Left ventricle myocardium superior (tissue), 1 donor: Measurements from ENCODE around the gene CMPK1. TPM values are rescaled to one million over a fixed set of nuclear protein-coding genes. Genes with fewer than 3 reads are reported as not detected.

Source experiments
- ATAC-seq: fragments of 200-7000 bp; cut with Tn5 transposase; one replicate; pipeline ENCODE4 v1.9.1; 2020; ENCODE audit warnings: mild to moderate bottlenecking, moderate library complexity
- DNase-seq: peaks from one replicate; pipeline ENCODE4 v3.0.0-alpha.2; 2020
- intact Hi-C: fragments of 100-400 bp; cut with micrococcal nuclease; formaldehyde crosslinking; loops from one replicate; pipeline ENCODE4 v1.11.0; 2022
- total RNA-seq: library from RNA; stranded (reverse); fragmentation: NEBNext Ultra II Directional; extraction: Animal tissue kit (Norgen Biotek cat#: 25700); gene quantifications from one replicate; pipeline ENCODE4 v1.2.1, GENCODE V29; 2021
- donor health status: DM: no; HTN: yes; CAD: no; lungs with severe emphysema.

CMPK1 gene
- total RNA-seq, 1 donor from 2014 or later = 81.0 TPM

- no peak for ATAC-seq
- intact Hi-C loops = no loop called here
- no peak for DNase-seq
Observed at GRCh38 chr1:47415728-47416318, 82.2 kb downstream of the CMPK1 start, which contains the start of gene FOXE3. TSS of gene FOXE3 (plus strand) at chr1:47416285. CDS start at chr1:47416316, 31 bp downstream.

GRCh38 chr1:47416319-47417169 lies 83.0 kb downstream of the CMPK1 start:
- intact Hi-C loops = no loop called here
- DNase-seq = no peak
- no peak for ATAC-seq

GRCh38 chr1:47417170-47418044 lies 83.8 kb downstream of the CMPK1 start:
- intact Hi-C loops = no loop called here
- DNase-seq (no peak), ATAC-seq (no peak)

DNA sequence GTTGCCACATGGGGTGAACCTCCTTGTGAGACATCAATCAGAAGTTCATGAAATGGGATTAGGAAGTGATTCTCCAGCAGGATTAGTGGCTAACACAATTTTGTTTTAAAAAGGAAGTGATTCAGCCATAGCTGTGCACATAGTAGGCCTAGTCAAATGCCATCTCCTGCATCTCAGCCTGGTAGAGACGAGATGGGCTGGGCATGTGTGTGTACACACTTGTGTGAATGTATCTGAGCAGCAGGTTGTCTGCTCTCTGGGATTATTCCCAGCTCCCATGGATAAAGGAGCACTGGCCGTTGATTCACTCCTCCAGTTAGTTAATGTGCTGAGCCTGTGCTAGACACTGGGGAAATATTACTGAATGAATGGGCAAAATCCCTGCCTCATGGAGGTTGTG lies 84.5 kb downstream of the CMPK1 start:
- intact Hi-C loops = no loop called here
- no peak for ATAC-seq
- DNase-seq = no peak

- ATAC-seq = no peak
- intact Hi-C loops = no loop called here
Observed at GRCh38 chr1:47418681-47419325, 85.2 kb downstream of the CMPK1 start.

GRCh38 chr1:47420547-47420946 lies 87.0 kb downstream of the CMPK1 start:
- no peak for ATAC-seq
- intact Hi-C loops = no loop called here
- no peak for DNase-seq

More at GRCh38 chr1:47418681-47419325, 85.2 kb downstream of the CMPK1 start:
- DNase-seq = no peak

- ATAC-seq = no peak
Observed at GRCh38 chr1:47423872-47424271, 90.3 kb downstream of the CMPK1 start.

GRCh38 chr1:47424336-47424982 lies 90.9 kb downstream of the CMPK1 start:
- ATAC-seq = no peak
- intact Hi-C loops = no loop called here
- no peak for DNase-seq

More at GRCh38 chr1:47423872-47424271, 90.3 kb downstream of the CMPK1 start:
- intact Hi-C loops = no loop called here
- no peak for DNase-seq

Other genes with a start within 250 kb of the CMPK1 start
- gene CYP4A22, start 196.3 kb upstream of the CMPK1 start, total RNA-seq = not detected
- not detected for gene PDZK1IP1, start 143.8 kb upstream of the CMPK1 start, total RNA-seq
- 3.7 TPM for gene TAL1, start 101.6 kb upstream of the CMPK1 start, total RNA-seq
- 0.42 TPM for gene STIL, start 19.6 kb upstream of the CMPK1 start, total RNA-seq
- gene FOXE3, start 82.5 kb downstream of the CMPK1 start, total RNA-seq = not detected
- not detected for gene FOXD2, start 104.3 kb downstream of the CMPK1 start, total RNA-seq